Prostate gland (tissue), 2 donors: Measurements from ENCODE around the gene TTYH3. TPM values are rescaled to one million over a fixed set of nuclear protein-coding genes. Genes with fewer than 3 reads are reported as not detected.

Source experiments
- DNase-seq: peaks from one replicate; pipeline ENCODE4 v3.0.0-alpha.2; 2019; ENCODE audit warnings: low spot score
- H3K27ac ChIP-seq, 2 donors: fragments of 200-600 bp; sonication (generic); 2 replicates each; pipeline ENCODE4 v1.5.1; 2017 to 2019
- H3K27me3 ChIP-seq: fragments of 200-600 bp; sonication (generic); replicated peaks from 2 replicates; pipeline ENCODE4 v1.5.1; 2019; ENCODE audit not compliant: insufficient read depth
- H3K36me3 ChIP-seq, 2 donors: fragments of 200-600 bp; sonication (generic); 1 replicate in 1 of 2; 2 replicates in 1 of 2; pipeline versions ENCODE4 v1.5.1 to v1.8.1; 2017 to 2019
- H3K4me1 ChIP-seq: fragments of 200-600 bp; sonication (generic); replicated peaks from 2 replicates; pipeline ENCODE4 v1.5.1; 2019
- H3K4me3 ChIP-seq, 2 donors: fragments of 200-600 bp; sonication (generic); 2 replicates each; pipeline ENCODE4 v1.5.1; 2017 to 2019
- H3K9me3 ChIP-seq: fragments of 200-600 bp; sonication (generic); 2 replicates; pipeline ENCODE4 v1.5.1; 2017
- POLR2A ChIP-seq: fragments of 450-650 bp; IDR thresholded peaks from one replicate; pipeline ENCODE4 v1.6.1; 2016; ENCODE audit warnings: antibody characterized with exemption, mild to moderate bottlenecking
- POLR2AphosphoS5 ChIP-seq: sonication (generic); formaldehyde crosslinking; IDR thresholded peaks from one replicate; pipeline ENCODE4 v1.6.1; 2017; ENCODE audit warnings: antibody characterized with exemption
- WGBS: methylation state at CpG from one replicate; pipeline ENCODE4 v1.1.5; 2018; 5-methylcytosine and 5-hydroxymethylcytosine counted together
- intact Hi-C: fragments of 100-400 bp; cut with DNase I; formaldehyde crosslinking; loops from one replicate; pipeline ENCODE4 v1.14.2; 2022
- total RNA-seq, 2 donors: library from RNA; depleted of rRNA; stranded (reverse); fragments of >200 nt; gene quantifications; one replicate each; pipeline ENCODE4 v1.1.0, GENCODE V29; 2016
- TF ChIP-seq, protein P1 (sequence below), 4 experiments: fragments of 200-600 bp in 2 of 4; fragments of 450-650 bp in 2 of 4; sonication (generic) in 2 of 4; IDR thresholded peaks; 1 replicate in 3 of 4; 2 replicates in 1 of 4; pipeline ENCODE4 v1.5.1; 2016 to 2019; ENCODE audit warnings: antibody characterized with exemption in 4 of 4, mild to moderate bottlenecking in 2 of 4, moderate library complexity in 2 of 4

TTYH3 gene
- total RNA-seq, 2 donors from 2014 or later = 30.1 to 76.2 TPM

DNA sequence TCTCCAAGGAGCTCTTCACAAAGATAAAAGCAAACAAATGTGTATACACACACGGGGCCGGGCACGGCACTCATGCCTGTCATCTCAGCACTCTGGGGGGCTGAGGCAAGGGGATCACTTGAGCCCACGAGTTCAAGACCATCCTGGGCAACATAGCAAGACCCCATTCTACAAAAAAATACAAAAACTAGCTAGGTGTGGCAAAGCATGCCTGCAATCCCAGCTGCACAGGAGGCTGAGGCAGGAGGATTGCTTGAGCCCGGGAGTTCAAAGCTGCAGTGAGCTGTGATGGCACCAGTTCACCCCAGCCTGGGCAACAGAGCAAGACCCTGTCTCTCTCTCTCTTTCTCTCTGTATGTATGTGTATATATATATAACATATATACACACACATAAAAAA lies 22.3 kb downstream of the TTYH3 start:
- Histone ChIP-seq H3K4me3 (no peak overlapping the region), H3K4me1 (no peaks in the 10 kb centered on the region), H3K27ac (no peak overlapping the region), H3K36me3 (no peaks in the 10 kb centered on the region), H3K27me3 (no peaks in the 10 kb centered on the region), H3K9me3 (no peaks in the 10 kb centered on the region)
- intact Hi-C loops = no loop called here
- TF ChIP-seq POLR2AphosphoS5 (no peak), POLR2A (no peak)
- TF ChIP-seq, protein P1, sequence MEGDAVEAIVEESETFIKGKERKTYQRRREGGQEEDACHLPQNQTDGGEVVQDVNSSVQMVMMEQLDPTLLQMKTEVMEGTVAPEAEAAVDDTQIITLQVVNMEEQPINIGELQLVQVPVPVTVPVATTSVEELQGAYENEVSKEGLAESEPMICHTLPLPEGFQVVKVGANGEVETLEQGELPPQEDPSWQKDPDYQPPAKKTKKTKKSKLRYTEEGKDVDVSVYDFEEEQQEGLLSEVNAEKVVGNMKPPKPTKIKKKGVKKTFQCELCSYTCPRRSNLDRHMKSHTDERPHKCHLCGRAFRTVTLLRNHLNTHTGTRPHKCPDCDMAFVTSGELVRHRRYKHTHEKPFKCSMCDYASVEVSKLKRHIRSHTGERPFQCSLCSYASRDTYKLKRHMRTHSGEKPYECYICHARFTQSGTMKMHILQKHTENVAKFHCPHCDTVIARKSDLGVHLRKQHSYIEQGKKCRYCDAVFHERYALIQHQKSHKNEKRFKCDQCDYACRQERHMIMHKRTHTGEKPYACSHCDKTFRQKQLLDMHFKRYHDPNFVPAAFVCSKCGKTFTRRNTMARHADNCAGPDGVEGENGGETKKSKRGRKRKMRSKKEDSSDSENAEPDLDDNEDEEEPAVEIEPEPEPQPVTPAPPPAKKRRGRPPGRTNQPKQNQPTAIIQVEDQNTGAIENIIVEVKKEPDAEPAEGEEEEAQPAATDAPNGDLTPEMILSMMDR (IDR thresholded peaks at IDR 0.05) = no peak
- DNase-seq = no peak
- WGBS = 49% methylated on average over 5 of the region's 5 CpGs

DNA sequence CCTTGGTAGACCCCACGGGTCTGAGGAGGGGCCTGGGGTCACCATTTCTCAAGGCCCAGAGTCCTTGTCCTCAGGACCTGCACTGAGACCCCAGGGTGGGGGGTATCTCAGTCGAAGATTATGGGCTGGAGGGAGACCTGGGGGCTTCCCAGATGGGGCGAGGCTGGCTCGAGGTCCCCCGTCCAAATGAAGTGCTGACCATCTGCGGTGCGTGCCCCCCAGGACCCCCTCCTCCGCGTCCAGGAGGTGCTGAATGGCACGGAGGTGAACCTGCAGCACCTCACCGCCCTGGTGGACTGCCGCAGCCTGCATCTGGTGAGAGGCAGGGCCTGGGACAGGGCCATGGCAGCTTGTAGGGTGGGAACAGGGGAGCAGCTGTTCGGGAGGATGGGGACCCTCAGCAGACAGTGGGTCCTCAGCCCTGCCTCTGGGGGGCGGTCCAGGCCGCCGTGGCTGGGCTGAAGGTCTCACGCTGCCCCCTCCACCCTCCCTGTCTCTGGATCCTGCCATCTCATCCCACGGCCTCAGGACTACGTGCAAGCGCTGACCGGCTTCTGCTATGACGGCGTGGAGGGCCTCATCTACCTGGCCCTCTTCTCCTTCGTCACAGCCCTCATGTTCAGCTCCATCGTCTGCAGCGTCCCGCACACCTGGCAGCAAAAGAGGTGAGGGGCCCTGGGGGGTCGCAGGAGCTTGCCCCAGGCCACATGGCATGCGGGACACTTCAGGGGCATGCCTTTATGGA lies 24.3 kb downstream of the TTYH3 start:
- no peak overlapping the region for H3K4me3 ChIP-seq
- TF ChIP-seq, protein P1 (IDR thresholded peaks at IDR 0.05) = no peak
- TF ChIP-seq POLR2AphosphoS5 = no peak
- TF ChIP-seq POLR2A = no peak
- intact Hi-C loops = no loop called here
- no peaks in the 10 kb centered on the region for H3K4me1 ChIP-seq
- H3K9me3 ChIP-seq = no peaks in the 10 kb centered on the region
- no peaks in the 10 kb centered on the region for H3K36me3 ChIP-seq
- H3K27me3 ChIP-seq = no peaks in the 10 kb centered on the region
- no peak for DNase-seq
- no peak overlapping the region for H3K27ac ChIP-seq
- WGBS = 94% methylated on average over 25 of the region's 29 CpGs

DNA sequence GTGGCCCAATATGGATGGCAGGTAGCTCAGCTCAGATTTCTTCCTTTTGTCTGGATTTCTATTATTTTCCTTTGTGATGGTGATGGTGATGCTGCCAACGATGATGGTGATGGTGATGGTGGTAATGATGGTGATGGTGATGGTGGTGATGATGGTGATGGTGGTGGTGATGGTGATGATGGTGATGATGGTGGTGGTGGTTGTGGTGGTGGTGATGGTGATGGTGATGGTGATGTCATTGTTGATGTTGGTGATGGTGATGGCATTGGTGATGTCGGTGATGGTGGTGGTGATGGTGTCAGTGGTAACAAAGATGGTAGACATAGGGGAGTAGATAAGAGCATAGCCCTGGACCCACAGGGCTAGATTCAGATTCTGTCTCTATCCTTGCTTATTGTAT lies 25.4 kb downstream of the TTYH3 start:
- intact Hi-C loops = no loop called here
- no peak for DNase-seq
- no peaks in the 10 kb centered on the region for H3K4me1 ChIP-seq
- no peak for TF ChIP-seq POLR2A
- TF ChIP-seq, protein P1 (IDR thresholded peaks at IDR 0.05) = no peak
- no peak for TF ChIP-seq POLR2AphosphoS5
- H3K9me3 ChIP-seq = no peaks in the 10 kb centered on the region
- H3K4me3 ChIP-seq = no peak overlapping the region
- H3K36me3 ChIP-seq = no peaks in the 10 kb centered on the region
- no peaks in the 10 kb centered on the region for H3K27me3 ChIP-seq
- no peak overlapping the region for H3K27ac ChIP-seq
- WGBS = 92% methylated on average over 2 of the region's 2 CpGs

DNA sequence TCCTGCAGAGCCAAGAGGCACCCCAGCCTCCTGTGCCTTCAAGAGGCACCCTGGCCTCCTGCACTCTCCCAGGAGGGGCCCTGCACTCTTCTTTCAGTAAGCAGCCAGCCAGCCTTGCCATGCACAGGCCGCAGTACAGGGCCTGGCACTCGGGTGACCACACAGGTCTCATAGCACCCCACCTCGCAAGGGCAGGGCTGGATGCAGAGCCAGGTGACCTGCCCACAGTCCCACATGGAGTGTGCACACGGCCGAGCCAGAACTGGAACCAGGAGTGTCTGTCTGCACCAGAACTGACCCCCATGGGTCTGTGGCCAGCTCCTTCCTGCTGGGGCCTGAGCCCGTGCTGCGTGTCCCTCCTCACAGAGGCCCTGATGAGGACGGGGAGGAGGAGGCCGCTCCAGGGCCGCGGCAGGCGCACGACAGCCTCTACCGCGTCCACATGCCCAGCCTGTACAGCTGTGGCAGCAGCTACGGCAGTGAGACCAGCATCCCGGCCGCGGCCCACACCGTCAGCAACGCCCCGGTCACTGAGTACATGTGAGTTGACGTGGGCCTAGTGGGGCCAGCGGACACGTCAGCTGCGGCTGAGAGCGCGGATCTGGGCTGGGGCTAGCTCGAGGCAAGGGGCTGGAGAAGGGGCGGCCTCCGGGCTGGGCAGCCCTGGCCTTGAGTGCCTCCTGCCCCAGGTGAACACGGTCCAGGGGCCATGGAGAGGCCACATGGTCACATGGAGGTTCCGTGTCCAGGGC lies 26.3 kb downstream of the TTYH3 start:
- H3K36me3 ChIP-seq = no peaks in the 10 kb centered on the region
- H3K27me3 ChIP-seq = no peaks in the 10 kb centered on the region
- intact Hi-C loops = no loop called here
- no peak overlapping the region for H3K27ac ChIP-seq
- H3K9me3 ChIP-seq = no peaks in the 10 kb centered on the region
- WGBS = 94% methylated on average over 31 of the region's 33 CpGs
- H3K4me3 ChIP-seq = no peak overlapping the region
- TF ChIP-seq POLR2A = no peak
- TF ChIP-seq, protein P1 (IDR thresholded peaks at IDR 0.05) = no peak
- DNase-seq = no peak
- no peaks in the 10 kb centered on the region for H3K4me1 ChIP-seq

DNA sequence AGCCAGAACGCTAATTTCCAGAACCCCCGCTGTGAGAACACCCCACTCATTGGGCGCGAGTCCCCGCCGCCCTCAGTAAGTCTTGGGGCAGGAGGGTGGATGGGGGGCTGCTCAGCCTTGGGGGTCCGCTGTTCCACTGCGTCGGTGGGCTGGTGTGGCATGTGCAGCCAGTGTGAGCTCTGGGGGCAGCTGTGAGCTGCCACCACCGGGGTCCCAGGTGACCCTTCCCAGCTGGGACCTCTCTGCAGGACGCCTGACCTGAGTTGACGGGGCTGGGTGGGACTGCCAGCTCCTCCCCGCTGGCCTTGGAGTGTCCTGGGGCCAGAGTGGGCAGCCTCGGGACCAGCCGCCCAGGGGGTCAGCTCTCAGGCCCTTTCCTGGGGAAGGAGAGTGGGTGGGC lies 27.2 kb downstream of the TTYH3 start:
- no peak overlapping the region for H3K27ac ChIP-seq
- H3K27me3 ChIP-seq = no peaks in the 10 kb centered on the region
- H3K9me3 ChIP-seq = no peaks in the 10 kb centered on the region
- TF ChIP-seq POLR2A = no peak
- no peak for TF ChIP-seq POLR2AphosphoS5
- TF ChIP-seq, protein P1 (IDR thresholded peaks at IDR 0.05) = no peak
- H3K4me1 ChIP-seq = no peaks in the 10 kb centered on the region
- WGBS = 94% methylated on average over 9 of the region's 15 CpGs
- H3K36me3 ChIP-seq = no peaks in the 10 kb centered on the region
- no peak overlapping the region for H3K4me3 ChIP-seq
- no peak for DNase-seq
- intact Hi-C loops = no loop called here
